ENCODE measurements around the gene TAOK3.

TAOK3 gene

DNA sequence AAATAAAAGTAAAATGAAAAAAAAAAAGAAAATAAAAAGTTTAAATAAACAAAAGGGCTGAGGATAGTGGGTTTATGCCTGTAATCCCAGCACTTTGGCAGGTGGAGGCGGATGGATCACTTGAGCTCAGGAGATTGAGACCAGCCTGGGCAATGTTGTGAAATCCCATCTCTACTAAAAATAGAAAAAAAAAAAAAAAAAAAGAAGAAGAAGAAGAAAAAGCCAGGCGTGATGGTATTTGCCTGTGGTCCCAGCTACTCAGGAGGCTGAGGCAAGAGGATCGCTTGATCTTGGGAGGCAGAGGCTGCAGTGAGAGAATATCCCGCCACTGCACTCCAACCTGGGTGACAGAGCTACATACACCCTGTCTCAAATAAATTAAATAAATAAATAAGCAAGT is 3.9 kb downstream of the TAOK3 start:
- no peak overlapping the region for H3K4me2 ChIP-seq (ENCODE audit: low read length)
- H3K4me3 ChIP-seq (ENCODE audit: low read length): no peak overlapping the region
- H3K36me3 ChIP-seq (ENCODE audit: control insufficient read depth, low read length): no peaks in the 10 kb centered on the region
- no peaks in the 10 kb centered on the region for H3F3A ChIP-seq (ENCODE audit: control insufficient read depth, insufficient read depth)
- H3K27ac ChIP-seq (ENCODE audit: low read depth, low read length): no peak overlapping the region
- H3K79me2 ChIP-seq (ENCODE audit: control insufficient read depth, low read length): peaks cover 27% of the 10 kb centered on the region
- H3K9me2 ChIP-seq (replicated peaks; ENCODE audit: control insufficient read depth, low read length): no peaks in the 10 kb centered on the region
- H4K20me1 ChIP-seq (ENCODE audit: control insufficient read depth, insufficient read depth, low read depth, low read length): no peaks in the 10 kb centered on the region
- H3K9me3 ChIP-seq (ENCODE audit: control insufficient read depth, insufficient read depth, low read length): no peaks in the 10 kb centered on the region
- H3K4me1 ChIP-seq (ENCODE audit: control insufficient read depth, low read length): peaks cover 19% of the 10 kb centered on the region
- H3K27me3 ChIP-seq (ENCODE audit: control insufficient read depth, low read length): peaks cover 16% of the 10 kb centered on the region
- TF ChIP-seq, protein P1, sequence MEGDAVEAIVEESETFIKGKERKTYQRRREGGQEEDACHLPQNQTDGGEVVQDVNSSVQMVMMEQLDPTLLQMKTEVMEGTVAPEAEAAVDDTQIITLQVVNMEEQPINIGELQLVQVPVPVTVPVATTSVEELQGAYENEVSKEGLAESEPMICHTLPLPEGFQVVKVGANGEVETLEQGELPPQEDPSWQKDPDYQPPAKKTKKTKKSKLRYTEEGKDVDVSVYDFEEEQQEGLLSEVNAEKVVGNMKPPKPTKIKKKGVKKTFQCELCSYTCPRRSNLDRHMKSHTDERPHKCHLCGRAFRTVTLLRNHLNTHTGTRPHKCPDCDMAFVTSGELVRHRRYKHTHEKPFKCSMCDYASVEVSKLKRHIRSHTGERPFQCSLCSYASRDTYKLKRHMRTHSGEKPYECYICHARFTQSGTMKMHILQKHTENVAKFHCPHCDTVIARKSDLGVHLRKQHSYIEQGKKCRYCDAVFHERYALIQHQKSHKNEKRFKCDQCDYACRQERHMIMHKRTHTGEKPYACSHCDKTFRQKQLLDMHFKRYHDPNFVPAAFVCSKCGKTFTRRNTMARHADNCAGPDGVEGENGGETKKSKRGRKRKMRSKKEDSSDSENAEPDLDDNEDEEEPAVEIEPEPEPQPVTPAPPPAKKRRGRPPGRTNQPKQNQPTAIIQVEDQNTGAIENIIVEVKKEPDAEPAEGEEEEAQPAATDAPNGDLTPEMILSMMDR (IDR thresholded peaks at IDR 0.05; ENCODE audit: low read depth, low read length, poor library complexity, severe bottlenecking): no peak
- TF ChIP-seq EZH2phosphoT487 (IDR thresholded peaks at IDR 0.05; ENCODE audit: borderline replicate concordance, low read length): no peak

DNA sequence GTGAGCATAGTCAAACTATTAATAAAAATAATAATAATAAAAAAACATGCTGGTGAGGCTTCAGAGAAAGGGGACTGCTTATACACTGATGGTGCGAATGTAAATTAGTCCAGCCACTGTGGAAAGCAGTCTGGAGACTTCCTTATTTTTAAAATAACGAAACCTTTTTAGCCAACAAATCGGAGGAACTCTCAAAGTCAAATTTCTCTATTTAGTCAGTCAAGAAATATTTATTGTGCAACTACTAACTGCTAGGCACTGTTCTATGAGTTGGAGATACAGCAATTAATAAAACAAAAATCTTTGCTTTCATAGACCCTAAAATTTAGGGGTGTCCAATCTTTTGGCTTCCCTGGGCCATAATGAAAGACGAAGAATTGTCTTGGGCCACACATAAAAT is 10.8 kb downstream of the TAOK3 start:
- H3F3A ChIP-seq (ENCODE audit: control insufficient read depth, insufficient read depth): peaks cover 28% of the 10 kb centered on the region
- no peaks in the 10 kb centered on the region for H3K9me3 ChIP-seq (ENCODE audit: control insufficient read depth, insufficient read depth, low read length)
- H3K27ac ChIP-seq (ENCODE audit: low read depth, low read length): no peak overlapping the region
- H3K4me3 ChIP-seq (ENCODE audit: low read length): no peak overlapping the region
- H3K4me1 ChIP-seq (ENCODE audit: control insufficient read depth, low read length): peaks cover 19% of the 10 kb centered on the region
- TF ChIP-seq EZH2phosphoT487 (IDR thresholded peaks at IDR 0.05; ENCODE audit: borderline replicate concordance, low read length): no peak
- TF ChIP-seq, protein P1 (IDR thresholded peaks at IDR 0.05; ENCODE audit: low read depth, low read length, poor library complexity, severe bottlenecking): no peak
- no peaks in the 10 kb centered on the region; the same call in 1 of the 2 replicates for H3K36me3 ChIP-seq (ENCODE audit: control insufficient read depth, low read length)
- H3K4me2 ChIP-seq (ENCODE audit: low read length): no peak overlapping the region
- no peaks in the 10 kb centered on the region for H4K20me1 ChIP-seq (ENCODE audit: control insufficient read depth, insufficient read depth, low read depth, low read length)
- no peaks in the 10 kb centered on the region for H3K9me2 ChIP-seq (replicated peaks; ENCODE audit: control insufficient read depth, low read length)
- no peaks in the 10 kb centered on the region for H3K27me3 ChIP-seq (ENCODE audit: control insufficient read depth, low read length)
- peaks cover 33% of the 10 kb centered on the region for H3K79me2 ChIP-seq (ENCODE audit: control insufficient read depth, low read length)

DNA sequence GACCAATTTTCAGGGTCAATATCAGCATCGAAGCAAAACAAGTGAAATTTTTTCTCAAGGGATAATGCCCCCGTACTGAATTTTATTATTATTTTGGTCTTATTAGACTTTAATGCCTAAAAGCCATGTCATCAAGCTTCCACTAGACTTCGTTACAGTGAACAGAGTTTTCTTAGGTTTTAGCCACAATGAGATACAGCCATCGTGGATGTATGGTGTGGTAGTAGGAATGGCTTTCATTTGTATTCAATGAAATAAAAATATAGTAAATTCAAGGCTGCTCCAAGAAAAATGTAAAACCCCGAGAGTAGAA is 11.7 kb downstream of the TAOK3 start:
- H3K36me3 ChIP-seq (ENCODE audit: control insufficient read depth, low read length): peaks cover under 1% of the 10 kb centered on the region
- no peaks in the 10 kb centered on the region for H3K9me2 ChIP-seq (replicated peaks; ENCODE audit: control insufficient read depth, low read length)
- H4K20me1 ChIP-seq (ENCODE audit: control insufficient read depth, insufficient read depth, low read depth, low read length): no peaks in the 10 kb centered on the region
- TF ChIP-seq, protein P1 (IDR thresholded peaks at IDR 0.05; ENCODE audit: low read depth, low read length, poor library complexity, severe bottlenecking): no peak
- TF ChIP-seq EZH2phosphoT487 (IDR thresholded peaks at IDR 0.05; ENCODE audit: borderline replicate concordance, low read length): no peak
- no peak overlapping the region for H3K4me2 ChIP-seq (ENCODE audit: low read length)
- H3K4me1 ChIP-seq (ENCODE audit: control insufficient read depth, low read length): peaks cover 27% of the 10 kb centered on the region
- H3K27me3 ChIP-seq (ENCODE audit: control insufficient read depth, low read length): no peaks in the 10 kb centered on the region
- no peak overlapping the region for H3K4me3 ChIP-seq (ENCODE audit: low read length)
- peaks cover 31% of the 10 kb centered on the region for H3F3A ChIP-seq (ENCODE audit: control insufficient read depth, insufficient read depth)
- no peaks in the 10 kb centered on the region for H3K9me3 ChIP-seq (ENCODE audit: control insufficient read depth, insufficient read depth, low read length)
- no peak overlapping the region for H3K27ac ChIP-seq (ENCODE audit: low read depth, low read length)
- peaks cover 39% of the 10 kb centered on the region for H3K79me2 ChIP-seq (ENCODE audit: control insufficient read depth, low read length)

DNA sequence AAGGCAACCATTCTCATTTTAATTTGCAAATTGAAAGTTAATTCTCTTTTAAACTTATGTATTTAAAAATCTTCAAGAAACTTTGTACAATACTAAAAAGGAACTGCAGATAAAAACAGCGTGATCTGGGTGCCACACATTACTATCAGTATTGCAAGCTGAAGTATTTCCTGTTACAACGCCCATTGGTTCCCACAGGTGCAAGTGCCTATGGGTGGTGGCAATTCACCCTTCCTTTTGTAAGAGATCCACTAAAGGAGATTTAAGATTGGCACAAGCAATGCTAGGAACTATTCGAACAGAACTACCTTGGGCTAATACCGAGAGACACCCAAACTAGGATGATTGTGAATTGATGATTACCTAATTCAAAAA is 13.2 kb downstream of the TAOK3 start:
- H3K9me2 ChIP-seq (replicated peaks; ENCODE audit: control insufficient read depth, low read length): no peaks in the 10 kb centered on the region
- peaks cover 54% of the 10 kb centered on the region for H3K79me2 ChIP-seq (ENCODE audit: control insufficient read depth, low read length)
- TF ChIP-seq EZH2phosphoT487 (IDR thresholded peaks at IDR 0.05; ENCODE audit: borderline replicate concordance, low read length): no peak
- TF ChIP-seq, protein P1 (IDR thresholded peaks at IDR 0.05; ENCODE audit: low read depth, low read length, poor library complexity, severe bottlenecking): no peak
- peak overlapping the region; percentile 79 for H3K4me2 ChIP-seq (ENCODE audit: low read length)
- H3K4me3 ChIP-seq (ENCODE audit: low read length): peak overlapping the region; percentile 76
- peak overlapping the region; percentile 85 for H3K27ac ChIP-seq (ENCODE audit: low read depth, low read length)
- peaks cover 41% of the 10 kb centered on the region for H3F3A ChIP-seq (ENCODE audit: control insufficient read depth, insufficient read depth)
- H3K9me3 ChIP-seq (ENCODE audit: control insufficient read depth, insufficient read depth, low read length): peaks cover 4% of the 10 kb centered on the region; the same call in 1 of the 2 replicates
- no peaks in the 10 kb centered on the region for H4K20me1 ChIP-seq (ENCODE audit: control insufficient read depth, insufficient read depth, low read depth, low read length)
- peaks cover 16% of the 10 kb centered on the region for H3K36me3 ChIP-seq (ENCODE audit: control insufficient read depth, low read length)
- H3K27me3 ChIP-seq (ENCODE audit: control insufficient read depth, low read length): no peaks in the 10 kb centered on the region
- H3K4me1 ChIP-seq (ENCODE audit: control insufficient read depth, low read length): peaks cover 43% of the 10 kb centered on the region

Measured in DOHH2 (cell line).